Loucy (cell line): ENCODE results near the gene LRRK1.

Source experiments
- H2AFZ ChIP-seq: fragments of 200-600 bp; sonication (generic); 2 replicates; pipeline ENCODE4 v1.6.0; 2016; ENCODE audit warnings: antibody characterized with exemption, mild to moderate bottlenecking, low read length, moderate library complexity
- H3F3A ChIP-seq: fragments of 200-600 bp; 2 replicates; pipeline ENCODE4 v1.6.0; 2016; ENCODE audit warnings: antibody characterized with exemption, low read depth, mild to moderate bottlenecking
- H3K27me3 ChIP-seq: fragments of 200-600 bp; sonication (generic); 2 replicates; pipeline ENCODE4 v1.6.1; 2014; ENCODE audit warnings: low read length, mild to moderate bottlenecking; ENCODE audit not compliant: insufficient read depth, poor library complexity, severe bottlenecking
- H3K36me3 ChIP-seq: fragments of 200-600 bp; sonication (generic); 2 replicates; pipeline ENCODE4 v1.6.1; 2016; ENCODE audit warnings: low read length; ENCODE audit not compliant: insufficient read depth
- H3K4me1 ChIP-seq: fragments of 200-600 bp; sonication (generic); 2 replicates; pipeline ENCODE4 v1.5.1; 2014; ENCODE audit warnings: low read length, mild to moderate bottlenecking; ENCODE audit not compliant: insufficient read depth, poor library complexity, severe bottlenecking
- H3K4me2 ChIP-seq: fragments of 200-600 bp; sonication (generic); 2 replicates; pipeline ENCODE4 v1.6.0; 2014; ENCODE audit warnings: antibody characterized with exemption, low read length, low read depth, mild to moderate bottlenecking; ENCODE audit not compliant: poor library complexity, severe bottlenecking
- H3K4me3 ChIP-seq: fragments of 200-600 bp; sonication (generic); 2 replicates; pipeline ENCODE4 v1.5.1; 2014; ENCODE audit warnings: low read length, mild to moderate bottlenecking, mixed read lengths; ENCODE audit not compliant: poor library complexity, severe bottlenecking
- H3K79me2 ChIP-seq: fragments of 200-600 bp; sonication (generic); 2 replicates; pipeline ENCODE4 v1.6.1; 2014; ENCODE audit warnings: low read length; ENCODE audit not compliant: insufficient read depth
- H3K9ac ChIP-seq: fragments of 200-600 bp; sonication (generic); 2 replicates; pipeline ENCODE4 v1.6.0; 2014; ENCODE audit warnings: mild to moderate bottlenecking, low read depth, low read length, moderate library complexity; ENCODE audit not compliant: poor library complexity, severe bottlenecking
- H3K9me2 ChIP-seq: fragments of 200-600 bp; sonication (generic); replicated peaks from 2 replicates; pipeline ENCODE4 v1.6.1; 2016; ENCODE audit warnings: low read depth, low read length, mixed read lengths
- H3K9me3 ChIP-seq: fragments of 200-600 bp; sonication (generic); 2 replicates; pipeline ENCODE4 v1.6.1; 2014; ENCODE audit warnings: mild to moderate bottlenecking, antibody characterized with exemption, low read length, low read depth; ENCODE audit not compliant: insufficient read depth
- H4K20me1 ChIP-seq: fragments of 200-600 bp; sonication (generic); 2 replicates; pipeline ENCODE4 v1.6.0; 2014; ENCODE audit warnings: antibody characterized with exemption, low read length, mild to moderate bottlenecking; ENCODE audit not compliant: insufficient read depth, poor library complexity, severe bottlenecking
- CTCF ChIP-seq: fragments of 200-600 bp; sonication (generic); conservative IDR thresholded peaks from 2 replicates; pipeline ENCODE4 v1.5.1; 2014; ENCODE audit warnings: mild to moderate bottlenecking, antibody characterized with exemption, low read length
- EZH2phosphoT487 ChIP-seq: fragments of 200-600 bp; IDR thresholded peaks from 2 replicates; pipeline ENCODE4 v1.6.1; 2018; ENCODE audit warnings: antibody characterized with exemption, mild to moderate bottlenecking, moderate library complexity, borderline replicate concordance

LRRK1 gene

GRCh38 chr15:101036189-101036588 lies 117.0 kb downstream of the LRRK1 start:
- Histone ChIP-seq H3K27me3 (no peaks in the 10 kb centered on the region), H4K20me1 (no peaks in the 10 kb centered on the region), H3K9me3 (peaks cover 20% of the 10 kb centered on the region; the same call in 1 of the 2 replicates), H3K4me3 (no peak overlapping the region), H3K9me2 (no peaks in the 10 kb centered on the region), H3K79me2 (no peaks in the 10 kb centered on the region), H3K36me3 (no peaks in the 10 kb centered on the region), H2AFZ (no peak overlapping the region), H3K9ac (no peak overlapping the region), H3F3A (no peaks in the 10 kb centered on the region), H3K4me1 (no peaks in the 10 kb centered on the region), H3K4me2 (no peak overlapping the region)
- TF ChIP-seq CTCF (no peak), EZH2phosphoT487 (no peak)

DNA sequence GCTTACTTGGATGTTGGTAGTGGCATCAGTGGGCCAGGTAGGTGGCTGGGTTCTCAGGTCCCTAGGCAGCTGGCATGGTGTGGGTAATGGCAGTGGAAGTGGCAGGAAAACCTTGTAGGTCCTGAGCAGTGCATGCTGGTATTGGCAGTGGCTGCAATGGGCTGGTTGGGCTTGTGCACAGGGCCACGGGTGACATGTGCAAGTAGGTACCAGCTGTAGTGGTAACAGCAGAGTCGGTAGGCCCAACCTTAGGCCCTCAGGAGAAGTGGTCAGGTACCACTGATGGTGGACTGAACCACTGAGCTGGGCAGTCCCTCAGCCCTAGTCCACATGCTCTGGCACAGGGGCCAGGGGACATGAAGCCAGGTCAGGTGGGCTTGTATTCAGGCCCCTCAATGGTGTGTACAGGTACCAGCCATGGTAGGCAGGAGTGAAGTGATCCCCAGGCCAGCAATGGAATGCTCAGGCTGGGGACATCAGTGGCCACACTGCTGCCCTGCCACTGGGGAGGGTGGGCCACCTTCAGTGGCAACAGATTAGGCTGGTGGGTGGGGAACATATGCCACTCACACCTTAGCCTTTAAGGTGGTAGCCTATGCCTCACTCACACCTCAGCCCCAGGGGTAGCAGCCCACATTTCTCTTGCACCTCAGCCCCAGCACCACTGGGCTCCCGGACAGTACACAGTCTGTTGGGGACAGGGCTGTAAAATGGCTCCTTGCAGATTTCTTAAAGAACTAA lies 118.1 kb downstream of the LRRK1 start:
- TF ChIP-seq EZH2phosphoT487 (no peak), CTCF (no peak)
- H3K79me2 ChIP-seq = no peaks in the 10 kb centered on the region

DNA sequence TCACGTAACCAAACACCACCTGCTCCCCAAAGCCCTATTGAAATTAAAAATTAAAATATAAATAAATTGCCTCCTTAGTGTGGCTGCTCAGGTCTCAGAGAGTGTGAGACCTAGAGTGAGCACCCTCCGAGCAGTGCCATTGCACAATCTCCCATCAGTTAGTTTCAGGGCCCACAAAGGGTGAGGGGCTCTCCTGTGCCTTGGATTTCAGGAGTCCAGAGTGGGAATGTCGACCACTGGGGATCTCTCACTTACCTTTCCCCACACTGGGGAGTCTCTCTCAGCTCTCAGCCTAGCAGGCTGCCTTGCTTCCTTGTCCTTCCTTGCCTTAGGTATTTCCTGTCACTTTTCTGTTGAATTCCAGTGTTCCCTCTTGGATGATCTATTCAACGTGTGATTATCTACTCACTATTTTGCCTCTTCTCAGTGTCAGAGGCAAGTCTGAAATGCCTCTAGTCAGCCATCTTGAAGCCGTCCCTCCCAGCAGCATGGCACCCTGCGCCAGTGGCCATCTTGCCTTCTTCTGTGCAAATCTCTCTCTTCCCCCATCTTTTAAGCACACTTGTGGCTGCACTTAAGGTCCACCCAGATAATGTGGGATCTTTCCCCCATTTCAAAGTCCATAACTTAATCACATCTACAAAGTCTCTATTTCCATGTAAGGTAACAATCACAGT lies 119.3 kb downstream of the LRRK1 start:
- H3K27me3 ChIP-seq = no peaks in the 10 kb centered on the region
- H3K79me2 ChIP-seq = no peaks in the 10 kb centered on the region
- no peak for TF ChIP-seq CTCF
- no peak for TF ChIP-seq EZH2phosphoT487
- H3K36me3 ChIP-seq = no peaks in the 10 kb centered on the region
- H3K4me3 ChIP-seq = no peak overlapping the region
- no peak overlapping the region for H3K4me2 ChIP-seq
- peaks cover 20% of the 10 kb centered on the region; the same call in 1 of the 2 replicates for H3K9me3 ChIP-seq
- no peaks in the 10 kb centered on the region for H3F3A ChIP-seq
- no peak overlapping the region for H3K9ac ChIP-seq
- no peak overlapping the region for H2AFZ ChIP-seq
- H3K9me2 ChIP-seq = no peaks in the 10 kb centered on the region
- H4K20me1 ChIP-seq = no peaks in the 10 kb centered on the region
- no peaks in the 10 kb centered on the region for H3K4me1 ChIP-seq

More for the DNA sequence above, 118.1 kb downstream of the LRRK1 start:
- Histone ChIP-seq H3K4me1 (no peaks in the 10 kb centered on the region), H3K4me3 (no peak overlapping the region), H3F3A (no peaks in the 10 kb centered on the region), H3K36me3 (no peaks in the 10 kb centered on the region), H3K27me3 (no peaks in the 10 kb centered on the region), H2AFZ (no peak overlapping the region), H3K9me2 (no peaks in the 10 kb centered on the region), H4K20me1 (no peaks in the 10 kb centered on the region), H3K4me2 (no peak overlapping the region), H3K9me3 (peaks cover 20% of the 10 kb centered on the region; the same call in 1 of the 2 replicates), H3K9ac (no peak overlapping the region)
